GM23248 (cell line): Measurements from ENCODE around the gene STYX.

ENCODE experiments used
- EZH2 ChIP-seq: fragments of 200-600 bp; sonication (generic); IDR thresholded peaks from 2 replicates; pipeline ENCODE4 v1.6.1; 2018; ENCODE audit warnings: antibody characterized with exemption, mild to moderate bottlenecking; ENCODE audit not compliant: insufficient read depth, poor library complexity, severe bottlenecking
- EZH2phosphoT487 ChIP-seq: fragments of 200-600 bp; sonication (generic); IDR thresholded peaks from 2 replicates; pipeline ENCODE4 v1.6.1; 2018; ENCODE audit warnings: antibody characterized with exemption, moderate library complexity, mild to moderate bottlenecking, low read depth; ENCODE audit not compliant: insufficient read depth

DNA sequence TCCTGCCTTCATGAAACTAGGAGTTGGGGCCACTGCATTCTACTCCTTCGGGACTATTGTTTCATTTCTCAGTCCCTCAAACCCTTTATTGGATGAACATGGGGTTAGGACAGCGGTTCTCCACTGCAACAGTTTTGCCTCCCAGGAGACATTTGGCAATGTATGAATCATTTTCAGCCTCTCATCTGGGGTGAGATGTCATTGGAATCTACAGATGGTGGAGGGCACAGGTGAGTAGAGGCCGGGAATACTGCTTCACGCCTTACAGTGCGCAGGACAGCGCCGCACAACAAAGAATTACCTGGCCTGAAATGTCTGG lies 62.1 kb downstream of the STYX start:
- no peak for TF ChIP-seq EZH2
- no peak for TF ChIP-seq EZH2phosphoT487
